ENCODE measurements around the gene REXO5.

DNA sequence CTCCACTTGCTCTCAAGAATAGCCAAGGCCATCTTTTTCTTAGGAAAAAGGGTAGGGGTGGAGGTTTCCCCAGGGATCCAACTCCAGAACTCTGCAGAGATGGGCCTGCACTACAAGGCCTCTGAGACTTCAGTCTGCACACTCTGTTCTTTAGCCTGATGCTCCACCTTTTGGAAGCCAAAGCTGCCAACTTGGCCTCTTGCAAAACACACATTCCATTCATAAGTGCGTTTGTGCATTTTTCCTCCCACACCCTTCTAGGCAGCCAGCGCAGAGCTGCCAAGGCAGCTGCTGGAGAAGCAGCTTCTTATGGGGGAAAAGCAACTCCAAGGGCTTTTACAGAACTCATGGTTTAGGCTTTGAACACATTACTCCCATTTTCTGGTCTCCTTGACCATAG, 45.3 kb downstream of the REXO5 start:
- TF ChIP-seq POLR2A (IDR thresholded peaks at IDR 0.05; ENCODE audit: low read length) (no peak), GATA1 (IDR thresholded peaks at IDR 0.05; ENCODE audit: low read depth, low read length) (no peak)
